ENCODE measurements around the gene TRIM2.

DNA sequence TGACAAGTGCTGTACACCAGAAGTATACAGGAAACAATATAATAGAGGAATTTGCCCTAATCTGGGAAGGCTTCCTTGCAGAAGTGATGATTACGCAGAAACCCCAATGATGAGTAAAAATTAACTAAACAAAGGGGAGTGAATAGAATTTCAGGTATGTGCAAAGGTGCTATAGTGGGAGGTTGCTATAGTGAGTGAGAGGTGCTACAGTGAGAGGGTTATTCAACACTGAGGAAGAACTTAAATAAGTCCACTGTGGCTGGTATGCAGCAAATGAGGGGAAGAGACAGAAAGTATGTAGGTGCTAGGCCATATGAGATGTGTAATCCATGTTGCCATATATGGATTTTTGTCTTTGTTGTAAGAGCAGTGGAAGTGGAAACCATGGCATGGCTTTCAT is 69.5 kb downstream of the TRIM2 start:
- TF ChIP-seq, protein P1, sequence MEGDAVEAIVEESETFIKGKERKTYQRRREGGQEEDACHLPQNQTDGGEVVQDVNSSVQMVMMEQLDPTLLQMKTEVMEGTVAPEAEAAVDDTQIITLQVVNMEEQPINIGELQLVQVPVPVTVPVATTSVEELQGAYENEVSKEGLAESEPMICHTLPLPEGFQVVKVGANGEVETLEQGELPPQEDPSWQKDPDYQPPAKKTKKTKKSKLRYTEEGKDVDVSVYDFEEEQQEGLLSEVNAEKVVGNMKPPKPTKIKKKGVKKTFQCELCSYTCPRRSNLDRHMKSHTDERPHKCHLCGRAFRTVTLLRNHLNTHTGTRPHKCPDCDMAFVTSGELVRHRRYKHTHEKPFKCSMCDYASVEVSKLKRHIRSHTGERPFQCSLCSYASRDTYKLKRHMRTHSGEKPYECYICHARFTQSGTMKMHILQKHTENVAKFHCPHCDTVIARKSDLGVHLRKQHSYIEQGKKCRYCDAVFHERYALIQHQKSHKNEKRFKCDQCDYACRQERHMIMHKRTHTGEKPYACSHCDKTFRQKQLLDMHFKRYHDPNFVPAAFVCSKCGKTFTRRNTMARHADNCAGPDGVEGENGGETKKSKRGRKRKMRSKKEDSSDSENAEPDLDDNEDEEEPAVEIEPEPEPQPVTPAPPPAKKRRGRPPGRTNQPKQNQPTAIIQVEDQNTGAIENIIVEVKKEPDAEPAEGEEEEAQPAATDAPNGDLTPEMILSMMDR (conservative IDR thresholded peaks at IDR 0.05 in 1 of 2, IDR thresholded peaks at IDR 0.05 in 1 of 2; ENCODE audit: low read depth in 1 of 2, low read length in 2 of 2) = no peak
- no peak for TF ChIP-seq EZH2 (IDR thresholded peaks at IDR 0.05; ENCODE audit: low read length, missing control alignments)
